ENCODE results near the gene FOXI1.

FOXI1 gene

GRCh38 chr5:170076211-170076610 is 29.5 kb upstream of the FOXI1 start:
- no peak for DNase-seq
- H3K27me3 ChIP-seq: no peaks in the 10 kb centered on the region
- no peaks in the 10 kb centered on the region for H3K36me3 ChIP-seq
- H3K4me3 ChIP-seq: no peak overlapping the region
- no peaks in the 10 kb centered on the region for H3K9me3 ChIP-seq
- intact Hi-C loops (cut with DNase I; ENCODE audit: low total_unique reads): no loop called here
- H3K27ac ChIP-seq: no peak overlapping the region
- TF ChIP-seq CTCF (IDR thresholded peaks at IDR 0.05): no peak
- H3K4me1 ChIP-seq: no peaks in the 10 kb centered on the region

- intact Hi-C loops (cut with DNase I; ENCODE audit: low total_unique reads): no loop called here
- no peak overlapping the region for H3K4me3 ChIP-seq
- no peak for DNase-seq
- no peak for TF ChIP-seq CTCF (IDR thresholded peaks at IDR 0.05)
- H3K27me3 ChIP-seq: no peaks in the 10 kb centered on the region
- H3K4me1 ChIP-seq: no peaks in the 10 kb centered on the region
- H3K9me3 ChIP-seq: no peaks in the 10 kb centered on the region
- H3K27ac ChIP-seq: no peak overlapping the region
- no peaks in the 10 kb centered on the region for H3K36me3 ChIP-seq
Observed at GRCh38 chr5:170076739-170077138, 29.0 kb upstream of the FOXI1 start.

GRCh38 chr5:170077526-170077925 is 28.2 kb upstream of the FOXI1 start:
- H3K27me3 ChIP-seq: no peaks in the 10 kb centered on the region

DNA sequence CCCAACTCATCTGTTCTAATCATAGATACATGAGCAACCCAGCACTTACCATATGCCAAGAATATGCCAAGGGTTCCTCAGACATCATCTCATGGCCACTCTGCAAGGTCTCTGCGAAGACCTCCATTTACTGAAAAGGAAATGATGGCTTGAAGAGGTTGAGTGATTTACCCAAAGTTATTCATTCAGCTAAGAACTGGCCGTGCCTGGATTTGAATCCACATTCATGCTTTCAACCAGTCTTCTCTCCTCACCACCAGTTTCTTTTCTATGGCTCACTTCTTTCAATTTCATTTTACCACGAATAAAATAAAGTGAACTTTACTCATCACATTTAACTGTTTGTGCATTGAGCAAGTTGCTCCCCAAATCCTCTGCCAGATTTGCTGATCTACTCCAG is 27.2 kb upstream of the FOXI1 start:
- intact Hi-C loops (cut with DNase I; ENCODE audit: low total_unique reads): no loop called here
- H3K36me3 ChIP-seq: no peaks in the 10 kb centered on the region
- H3K9me3 ChIP-seq: no peaks in the 10 kb centered on the region
- no peaks in the 10 kb centered on the region for H3K4me1 ChIP-seq
- no peak overlapping the region for H3K27ac ChIP-seq
- no peak overlapping the region for H3K4me3 ChIP-seq
- DNase-seq: no peak
- H3K27me3 ChIP-seq: no peaks in the 10 kb centered on the region
- TF ChIP-seq CTCF (IDR thresholded peaks at IDR 0.05): no peak

More at GRCh38 chr5:170077526-170077925, 28.2 kb upstream of the FOXI1 start:
- no peak for DNase-seq
- TF ChIP-seq CTCF (IDR thresholded peaks at IDR 0.05): no peak
- Histone ChIP-seq H3K4me1 (no peaks in the 10 kb centered on the region), H3K36me3 (no peaks in the 10 kb centered on the region), H3K27ac (no peak overlapping the region), H3K4me3 (no peak overlapping the region), H3K9me3 (no peaks in the 10 kb centered on the region)
- intact Hi-C loops (cut with DNase I; ENCODE audit: low total_unique reads): no loop called here

- peaks cover 0 to under 1% of the 10 kb centered on the region in 2 donors for H3K27me3 ChIP-seq
- H3K36me3 ChIP-seq: no peaks in the 10 kb centered on the region
Observed at GRCh38 chr5:170078931-170079330, 26.8 kb upstream of the FOXI1 start.

More at GRCh38 chr5:170078931-170079330, 26.8 kb upstream of the FOXI1 start:
- TF ChIP-seq CTCF (IDR thresholded peaks at IDR 0.05): no peak
- no peak for DNase-seq
- Histone ChIP-seq H3K4me1 (no peaks in the 10 kb centered on the region), H3K27ac (no peak overlapping the region), H3K4me3 (no peak overlapping the region), H3K9me3 (no peaks in the 10 kb centered on the region)
- intact Hi-C loops (cut with DNase I; ENCODE audit: low total_unique reads): no loop called here

Data from tibial artery (tissue), 4 donors.